Esophagus squamous epithelium (tissue), 5 donors: ENCODE measurements around the gene PRR15L. TPM values are rescaled to one million over a fixed set of nuclear protein-coding genes. Genes with fewer than 3 reads are reported as not detected.

Source experiments
- DNase-seq: peaks from one replicate; lab custom pipeline; 2025; lab: John Stamatoyannopoulos, UW
- H3K27ac ChIP-seq, 4 donors: fragments of 200-600 bp; sonication (generic); one replicate each; pipeline ENCODE4 v1.5.1; 2016 to 2019; ENCODE audit warnings: mild to moderate bottlenecking in 1 of 4
- H3K27me3 ChIP-seq, 4 donors: fragments of 200-600 bp; sonication (generic); 1 replicate in 3 of 4; 2 replicates in 1 of 4; pipeline versions ENCODE4 v1.5.1 to v1.6.0; 2017 to 2021; ENCODE audit warnings: antibody characterized with exemption in 1 of 4
- H3K36me3 ChIP-seq, 3 donors: fragments of 200-600 bp; sonication (generic); one replicate each; pipeline ENCODE4 v1.5.1; 2016 to 2019
- H3K4me1 ChIP-seq, 3 donors: fragments of 200-600 bp; sonication (generic); one replicate each; pipeline ENCODE4 v1.5.1; 2017 to 2019
- H3K4me3 ChIP-seq, 4 donors: fragments of 200-600 bp; sonication (generic); 1 replicate in 3 of 4; 2 replicates in 1 of 4; pipeline ENCODE4 v1.5.1; 2016 to 2019; ENCODE audit warnings: mild to moderate bottlenecking in 2 of 4, moderate library complexity in 1 of 4
- H3K9me3 ChIP-seq, 3 donors: fragments of 200-600 bp; sonication (generic); one replicate each; pipeline ENCODE4 v1.5.1; 2016 to 2019
- CTCF ChIP-seq, 6 experiments: fragments of 450-650 bp in 4 of 6; fragments of 200-600 bp in 2 of 6; sonication (generic) in 2 of 6; IDR thresholded peaks; one replicate each; pipeline ENCODE4 v1.5.1; 2016 to 2019; ENCODE audit warnings: antibody characterized with exemption in 6 of 6, mild to moderate bottlenecking in 4 of 6, moderate library complexity in 4 of 6
- POLR2A ChIP-seq, 4 donors: fragments of 450-650 bp; IDR thresholded peaks; one replicate each; pipeline ENCODE4 v1.6.1; 2017; ENCODE audit warnings: antibody characterized with exemption in 4 of 4, mild to moderate bottlenecking in 4 of 4, moderate library complexity in 3 of 4
- WGBS, 2 donors: methylation state at CpG; one replicate each; pipeline ENCODE4 v1.1.5; 2018; 5-methylcytosine and 5-hydroxymethylcytosine counted together
- intact Hi-C: fragments of 100-400 bp; cut with DNase I; formaldehyde crosslinking; loops from one replicate; pipeline ENCODE4 v1.15.0; 2022
- total RNA-seq, 4 donors: library from RNA; depleted of rRNA; stranded (reverse); fragments of >200 nt; gene quantifications; one replicate each; pipeline ENCODE4 v1.1.0, GENCODE V29; 2016
- donor health status: DM: yes; HTN: yes; CAD: no.

The PRR15L gene
- total RNA-seq, 4 donors from 2014 or later = 3.3 to 12.5 (median 7.1) TPM

- no peaks in the 10 kb centered on the region for H3K36me3 ChIP-seq
- TF ChIP-seq CTCF (IDR thresholded peaks at IDR 0.05) (no peak), POLR2A (IDR thresholded peaks at IDR 0.05) (no peak)
- DNase-seq = no peak
- no peaks in the 10 kb centered on the region for H3K9me3 ChIP-seq
- H3K4me3 ChIP-seq = no peak overlapping the region
- H3K4me1 ChIP-seq = peaks cover 0 to 5% (median 0%) of the 10 kb centered on the region in 3 donors
- 76 to 79% methylated on average over 5 of the region's 5 CpGs for WGBS, 2 donors
- intact Hi-C loops = no loop called here
- H3K27me3 ChIP-seq = peaks cover 0 to 57% (median 0%) of the 10 kb centered on the region in 4 donors
- no peak overlapping the region for H3K27ac ChIP-seq
Observed at GRCh38 chr17:47993964-47994363, 36.3 kb upstream of the PRR15L start.

GRCh38 chr17:47993031-47993564 lies 35.4 kb upstream of the PRR15L start:
- DNase-seq = no peak
- Histone ChIP-seq H3K36me3 (no peaks in the 10 kb centered on the region), H3K4me3 (no peak overlapping the region), H3K4me1 (peaks cover 0 to 10% (median 0%) of the 10 kb centered on the region in 3 donors), H3K9me3 (no peaks in the 10 kb centered on the region), H3K27me3 (peaks cover 0 to 48% (median 0%) of the 10 kb centered on the region in 4 donors), H3K27ac (no peak overlapping the region)
- TF ChIP-seq POLR2A (IDR thresholded peaks at IDR 0.05) (no peak), CTCF (IDR thresholded peaks at IDR 0.05) (no peak)
- WGBS, 2 donors = 76 to 83% methylated on average over 9 of the region's 9 CpGs
- intact Hi-C loops = no loop called here

GRCh38 chr17:47992216-47992615 lies 34.5 kb upstream of the PRR15L start:
- H3K4me1 ChIP-seq = peaks cover 0 to 18% (median 5%) of the 10 kb centered on the region in 3 donors
- no peak for TF ChIP-seq POLR2A (IDR thresholded peaks at IDR 0.05)
- TF ChIP-seq CTCF (IDR thresholded peaks at IDR 0.05) = no peak
- H3K9me3 ChIP-seq = no peaks in the 10 kb centered on the region
- peaks cover 0 to 39% (median 0%) of the 10 kb centered on the region in 4 donors for H3K27me3 ChIP-seq
- 65 to 66% methylated on average over 4 of the region's 4 CpGs for WGBS, 2 donors
- no peaks in the 10 kb centered on the region for H3K36me3 ChIP-seq
- H3K27ac ChIP-seq = no peak overlapping the region
- intact Hi-C loops = no loop called here
- H3K4me3 ChIP-seq = no peak overlapping the region
- no peak for DNase-seq

GRCh38 chr17:47990962-47991731 lies 33.5 kb upstream of the PRR15L start:
- peaks cover 0 to 22% (median 6%) of the 10 kb centered on the region in 3 donors for H3K4me1 ChIP-seq
- no peaks in the 10 kb centered on the region for H3K9me3 ChIP-seq
- H3K27ac ChIP-seq = no peak overlapping the region
- H3K27me3 ChIP-seq = peaks cover 0 to 30% (median 0%) of the 10 kb centered on the region in 4 donors
- intact Hi-C loops = no loop called here
- no peak for DNase-seq
- no peak for TF ChIP-seq CTCF (IDR thresholded peaks at IDR 0.05)
- WGBS, 2 donors = 64 to 72% methylated on average over 5 to 6 of the region's 14 CpGs
- no peak overlapping the region for H3K4me3 ChIP-seq
- no peaks in the 10 kb centered on the region for H3K36me3 ChIP-seq

GRCh38 chr17:47989700-47990099 lies 32.0 kb upstream of the PRR15L start:
- no peaks in the 10 kb centered on the region for H3K9me3 ChIP-seq
- H3K36me3 ChIP-seq = peaks cover 0 to 6% (median 0%) of the 10 kb centered on the region in 3 donors
- peaks cover 0 to 22% (median 6%) of the 10 kb centered on the region in 3 donors for H3K4me1 ChIP-seq
- H3K27ac ChIP-seq = no peak overlapping the region
- 75 to 80% methylated on average over 1 of the region's 1 CpG for WGBS, 2 donors
- intact Hi-C loops = no loop called here
- TF ChIP-seq CTCF (IDR thresholded peaks at IDR 0.05) (no peak), POLR2A (IDR thresholded peaks at IDR 0.05) (no peak)
- no peak overlapping the region for H3K4me3 ChIP-seq
- peaks cover 0 to 16% (median 0%) of the 10 kb centered on the region in 4 donors for H3K27me3 ChIP-seq
- no peak for DNase-seq
